Astrocyte (in vitro differentiated cells and primary cell): ENCODE data around the gene SND1. TPM values are rescaled to one million over a fixed set of nuclear protein-coding genes. Genes with fewer than 3 reads are reported as not detected.

Experiments
- DNase-seq: peaks from one replicate; pipeline ENCODE4 v3.0.0-alpha.2; 2010; ENCODE audit warnings: low read depth
- FAIRE-seq: peaks from 2 replicates; lab custom pipeline; 2011; peaks lifted over from hg19 to GRCh38; lab: Jason Lieb, UNC
- H2AFZ ChIP-seq: 2 replicates; pipeline ENCODE4 v1.6.0; 2012; ENCODE audit warnings: low read depth, low read length, inconsistent platforms
- H3K27ac ChIP-seq: 2 replicates; pipeline ENCODE4 v1.5.1; 2011; ENCODE audit warnings: low read depth, low read length, inconsistent platforms
- H3K27me3 ChIP-seq: 2 replicates; pipeline ENCODE4 v1.6.0; 2011; ENCODE audit warnings: low read length, inconsistent platforms; ENCODE audit not compliant: insufficient read depth
- H3K36me3 ChIP-seq: 2 replicates; pipeline ENCODE4 v1.5.1; 2011; ENCODE audit warnings: low read length, inconsistent platforms; ENCODE audit not compliant: insufficient read depth
- H3K4me1 ChIP-seq: 2 replicates; pipeline ENCODE4 v1.5.1; 2011; ENCODE audit warnings: low read length, inconsistent platforms; ENCODE audit not compliant: insufficient read depth
- H3K4me2 ChIP-seq: 2 replicates; pipeline ENCODE4 v1.6.0; 2012; ENCODE audit warnings: low read length, inconsistent platforms
- H3K4me3 ChIP-seq: 2 replicates; pipeline ENCODE4 v1.5.1; 2011; ENCODE audit warnings: low read depth, mild to moderate bottlenecking, low read length, inconsistent platforms; ENCODE audit not compliant: insufficient read depth
- H3K79me2 ChIP-seq: 2 replicates; pipeline ENCODE4 v1.6.0; 2012; ENCODE audit warnings: mild to moderate bottlenecking, low read length, inconsistent platforms; ENCODE audit not compliant: insufficient read depth
- H3K9ac ChIP-seq: 2 replicates; pipeline ENCODE4 v1.6.0; 2012; ENCODE audit warnings: mild to moderate bottlenecking, low read length, inconsistent platforms
- H3K9me3 ChIP-seq: 2 replicates; pipeline ENCODE4 v1.5.1; 2012; ENCODE audit warnings: low read depth, mild to moderate bottlenecking, low read length, inconsistent platforms; ENCODE audit not compliant: insufficient read depth
- H4K20me1 ChIP-seq: 2 replicates; pipeline ENCODE4 v1.6.0; 2012; ENCODE audit warnings: low read length, inconsistent platforms; ENCODE audit not compliant: insufficient read depth
- H3K27ac Mint-ChIP-seq: one replicate; pipeline ENCODE4 v1.8.0; 2021; ENCODE audit warnings: mild to moderate bottlenecking, mixed read lengths; ENCODE audit not compliant: unreplicated experiment
- H3K27me3 Mint-ChIP-seq: one replicate; pipeline ENCODE4 v1.8.0; 2021; ENCODE audit warnings: low read depth, mixed read lengths; ENCODE audit not compliant: unreplicated experiment
- H3K36me3 Mint-ChIP-seq: one replicate; pipeline ENCODE4 v1.8.0; 2021; ENCODE audit warnings: low read depth, mixed read lengths; ENCODE audit not compliant: unreplicated experiment
- H3K4me1 Mint-ChIP-seq: one replicate; pipeline ENCODE4 v1.8.0; 2021; ENCODE audit warnings: low read depth, mixed read lengths; ENCODE audit not compliant: unreplicated experiment
- H3K4me3 Mint-ChIP-seq: one replicate; pipeline ENCODE4 v1.8.0; 2021; ENCODE audit warnings: mild to moderate bottlenecking, moderate library complexity, mixed read lengths; ENCODE audit not compliant: unreplicated experiment
- H3K9me3 Mint-ChIP-seq: one replicate; pipeline ENCODE4 v1.8.0; 2021; ENCODE audit warnings: mild to moderate bottlenecking, mixed read lengths; ENCODE audit not compliant: unreplicated experiment
- CTCF ChIP-seq: IDR thresholded peaks from 2 replicates; pipeline ENCODE4 v1.5.1; 2011; ENCODE audit warnings: low read depth, mild to moderate bottlenecking, inconsistent platforms, low read length, moderate library complexity; ENCODE audit not compliant: insufficient read depth
- EZH2 ChIP-seq: IDR thresholded peaks from 2 replicates; pipeline ENCODE4 v1.6.1; 2012; ENCODE audit warnings: mild to moderate bottlenecking, low read length, inconsistent platforms; ENCODE audit not compliant: insufficient read depth
- total RNA-seq: library from RNA; stranded (reverse); gene quantifications from 2 replicates; pipeline ENCODE4 v1.2.1, GENCODE V29; 2021

Gene SND1
- total RNA-seq, 1 donor from 2014 or later, result 267 TPM

DNA sequence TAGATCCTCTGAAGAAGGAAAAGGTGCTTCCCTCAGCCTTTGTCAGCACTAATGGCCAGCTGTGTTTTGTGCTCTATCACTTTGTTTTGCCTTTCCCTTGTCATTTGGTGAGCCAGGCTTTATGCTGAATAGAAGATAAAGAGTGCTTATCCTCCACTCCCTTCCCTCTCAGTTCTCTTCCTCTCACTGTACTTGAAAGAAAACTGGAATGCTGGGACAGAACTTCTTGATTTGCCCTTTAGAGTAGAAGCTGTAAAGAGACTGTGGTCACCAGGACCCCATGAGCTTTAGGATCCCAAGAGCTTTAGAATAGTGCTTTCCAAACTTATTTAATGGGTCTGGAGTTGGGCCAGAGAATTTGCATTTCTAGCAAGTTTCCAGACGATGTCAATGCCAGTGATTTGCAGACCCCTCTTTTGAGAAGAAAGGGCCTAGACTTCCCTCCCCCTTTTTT lies 297.8 kb downstream of the SND1 start:
- Histone ChIP-seq H2AFZ (no peak overlapping the region), H4K20me1 (peaks cover 85% of the 10 kb centered on the region), H3K36me3 (no peaks in the 10 kb centered on the region), H3K79me2 (peaks cover 6% of the 10 kb centered on the region), H3K4me2 (no peak overlapping the region), H3K4me1 (peaks cover 19% of the 10 kb centered on the region), H3K9me3 (no peaks in the 10 kb centered on the region), H3K27ac (no peak overlapping the region), H3K9ac (no peak overlapping the region), H3K4me3 (no peak overlapping the region), H3K27me3 (no peaks in the 10 kb centered on the region)
- Mint-ChIP-seq H3K4me1 (peaks cover 33% of the 10 kb centered on the region), H3K36me3 (peaks cover 16% of the 10 kb centered on the region), H3K27me3 (no peaks in the 10 kb centered on the region), H3K9me3 (no peaks in the 10 kb centered on the region), H3K27ac (peak overlapping the region; percentile 36), H3K4me3 (peak overlapping the region; percentile 37)
- no peak for TF ChIP-seq EZH2
- no peak for TF ChIP-seq CTCF
- DNase-seq (no peak), FAIRE-seq (no peak)

DNA sequence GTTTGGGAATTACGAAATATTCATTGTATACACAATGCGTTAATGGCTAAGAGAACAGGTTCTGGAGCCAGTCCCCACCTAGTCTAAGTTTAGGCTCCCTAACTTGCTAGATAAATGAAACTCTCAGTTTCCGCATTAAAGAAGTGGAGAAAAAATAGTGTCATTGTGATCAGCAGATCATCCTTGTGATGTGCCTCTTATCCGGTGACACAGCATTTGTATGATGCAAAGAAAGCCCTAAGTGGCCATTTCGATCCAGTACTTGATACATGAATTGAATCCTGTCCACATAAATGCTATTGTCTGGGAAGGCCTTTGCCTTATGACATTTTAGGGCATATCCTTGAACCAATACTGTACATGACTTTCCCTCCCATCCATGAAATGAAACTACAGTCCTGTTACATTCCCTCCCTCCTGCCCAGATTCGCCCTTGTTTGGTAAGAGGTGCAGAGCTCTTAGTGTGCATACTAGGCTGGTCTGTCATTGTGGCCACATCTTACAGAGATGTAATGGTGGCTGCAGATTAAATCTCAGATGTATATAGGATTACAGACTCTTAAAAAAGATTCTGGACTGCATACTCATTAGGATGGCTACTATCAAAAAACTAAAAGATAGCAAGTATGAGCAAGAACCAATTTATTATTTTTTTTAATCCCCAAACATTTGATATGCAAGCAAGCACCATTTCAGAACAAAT lies 298.4 kb downstream of the SND1 start:
- no peaks in the 10 kb centered on the region for H3K9me3 Mint-ChIP-seq
- TF ChIP-seq CTCF, result no peak
- TF ChIP-seq EZH2, result no peak
- H3K27ac Mint-ChIP-seq, result no peak overlapping the region

More for the DNA sequence above, 298.4 kb downstream of the SND1 start:
- no peak overlapping the region for H3K4me3 Mint-ChIP-seq
- H3K36me3 ChIP-seq, result no peaks in the 10 kb centered on the region
- no peak overlapping the region for H3K4me3 ChIP-seq
- H2AFZ ChIP-seq, result no peak overlapping the region
- peaks cover 4% of the 10 kb centered on the region for H3K79me2 ChIP-seq
- H3K4me1 ChIP-seq, result peaks cover 19% of the 10 kb centered on the region
- no peak overlapping the region for H3K27ac ChIP-seq
- FAIRE-seq, result no peak
- no peak for DNase-seq
- H3K27me3 Mint-ChIP-seq, result no peaks in the 10 kb centered on the region
- no peaks in the 10 kb centered on the region for H3K27me3 ChIP-seq
- peaks cover 16% of the 10 kb centered on the region for H3K36me3 Mint-ChIP-seq
- no peaks in the 10 kb centered on the region for H3K9me3 ChIP-seq
- H3K4me1 Mint-ChIP-seq, result peaks cover 32% of the 10 kb centered on the region
- no peak overlapping the region for H3K9ac ChIP-seq
- H4K20me1 ChIP-seq, result peaks cover 88% of the 10 kb centered on the region
- no peak overlapping the region for H3K4me2 ChIP-seq
